ENCODE results near the gene LETM1.

LETM1 gene

DNA sequence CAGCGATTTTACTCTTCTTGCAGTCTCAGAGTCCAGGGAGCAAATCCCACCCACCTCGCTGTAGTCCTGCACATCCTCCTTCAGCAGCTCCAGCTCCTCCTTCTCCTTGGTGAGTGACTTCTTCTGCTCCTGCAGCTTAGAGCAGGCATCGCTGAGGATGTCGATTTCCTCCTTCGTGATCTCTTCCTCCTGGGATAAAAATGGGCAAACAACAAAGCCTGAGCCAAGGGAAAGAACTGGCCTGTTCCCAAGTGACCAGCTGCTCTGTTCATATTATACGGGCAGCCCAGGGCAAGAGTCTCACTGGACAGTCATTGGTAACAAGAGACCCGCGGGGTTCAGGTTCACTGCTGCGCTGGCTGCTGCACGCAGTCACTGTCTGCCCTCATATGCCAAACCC lies 36.7 kb downstream of the LETM1 start:
- no peak for TF ChIP-seq ZNF70 (CRISPR knock-in tag; IDR thresholded peaks at IDR 0.05)
- no peak for ATAC-seq

DNA sequence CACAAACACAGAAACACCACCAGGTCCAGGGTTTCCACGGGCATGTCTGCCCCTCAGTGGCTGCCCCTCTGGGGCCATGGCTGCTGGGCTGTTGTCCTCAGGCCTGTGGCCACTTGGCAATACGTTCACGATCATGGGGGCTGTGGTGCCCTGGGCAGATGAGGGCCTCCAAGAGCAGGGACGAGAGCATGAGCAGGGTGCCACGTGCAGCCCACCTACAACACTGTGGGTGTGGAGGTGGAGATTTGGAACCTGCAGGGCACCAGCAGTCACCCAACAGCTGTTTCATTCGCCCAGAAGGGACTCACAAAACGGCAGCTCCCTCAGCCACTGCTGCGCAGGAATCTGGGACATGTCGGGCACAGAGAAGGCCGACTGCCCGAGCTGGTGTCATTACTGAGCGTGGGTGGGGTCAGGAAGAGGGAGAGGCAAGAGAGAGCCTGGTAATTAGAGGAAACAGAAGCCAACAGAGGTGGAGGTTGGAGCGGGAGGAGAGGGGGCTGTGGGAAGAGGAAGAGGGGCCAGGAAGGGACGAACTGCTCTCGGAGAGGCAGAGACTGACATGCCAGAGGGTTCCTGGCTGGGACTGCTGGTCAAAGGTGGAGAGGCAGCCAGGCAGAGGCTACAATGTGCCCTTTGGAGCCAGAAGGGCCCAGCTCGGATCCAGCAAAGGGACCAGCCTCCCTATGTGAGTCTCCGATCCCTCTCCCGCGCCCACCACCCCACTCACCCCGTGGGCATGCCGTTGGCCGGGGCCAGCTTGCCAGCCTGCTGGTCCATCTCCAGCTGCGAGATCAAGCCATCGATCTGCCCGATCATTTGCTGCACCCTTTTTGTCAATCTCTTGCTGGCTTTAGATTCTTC lies 39.7 kb downstream of the LETM1 start:
- no peak for TF ChIP-seq CSDC2 (CRISPR knock-in tag; IDR thresholded peaks at IDR 0.05)
- TF ChIP-seq ZC3H10 (CRISPR knock-in tag; IDR thresholded peaks at IDR 0.05), result no peak
- no peak for TF ChIP-seq ISL1 (CRISPR knock-in tag; IDR thresholded peaks at IDR 0.05)
- TF ChIP-seq, protein P1, sequence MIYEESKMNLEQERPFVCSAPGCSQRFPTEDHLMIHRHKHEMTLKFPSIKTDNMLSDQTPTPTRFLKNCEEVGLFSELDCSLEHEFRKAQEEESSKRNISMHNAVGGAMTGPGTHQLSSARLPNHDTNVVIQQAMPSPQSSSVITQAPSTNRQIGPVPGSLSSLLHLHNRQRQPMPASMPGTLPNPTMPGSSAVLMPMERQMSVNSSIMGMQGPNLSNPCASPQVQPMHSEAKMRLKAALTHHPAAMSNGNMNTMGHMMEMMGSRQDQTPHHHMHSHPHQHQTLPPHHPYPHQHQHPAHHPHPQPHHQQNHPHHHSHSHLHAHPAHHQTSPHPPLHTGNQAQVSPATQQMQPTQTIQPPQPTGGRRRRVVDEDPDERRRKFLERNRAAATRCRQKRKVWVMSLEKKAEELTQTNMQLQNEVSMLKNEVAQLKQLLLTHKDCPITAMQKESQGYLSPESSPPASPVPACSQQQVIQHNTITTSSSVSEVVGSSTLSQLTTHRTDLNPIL (CRISPR knock-in tag; IDR thresholded peaks at IDR 0.05; ENCODE audit: low read depth), result no peak
- ATAC-seq, result no peak

DNA sequence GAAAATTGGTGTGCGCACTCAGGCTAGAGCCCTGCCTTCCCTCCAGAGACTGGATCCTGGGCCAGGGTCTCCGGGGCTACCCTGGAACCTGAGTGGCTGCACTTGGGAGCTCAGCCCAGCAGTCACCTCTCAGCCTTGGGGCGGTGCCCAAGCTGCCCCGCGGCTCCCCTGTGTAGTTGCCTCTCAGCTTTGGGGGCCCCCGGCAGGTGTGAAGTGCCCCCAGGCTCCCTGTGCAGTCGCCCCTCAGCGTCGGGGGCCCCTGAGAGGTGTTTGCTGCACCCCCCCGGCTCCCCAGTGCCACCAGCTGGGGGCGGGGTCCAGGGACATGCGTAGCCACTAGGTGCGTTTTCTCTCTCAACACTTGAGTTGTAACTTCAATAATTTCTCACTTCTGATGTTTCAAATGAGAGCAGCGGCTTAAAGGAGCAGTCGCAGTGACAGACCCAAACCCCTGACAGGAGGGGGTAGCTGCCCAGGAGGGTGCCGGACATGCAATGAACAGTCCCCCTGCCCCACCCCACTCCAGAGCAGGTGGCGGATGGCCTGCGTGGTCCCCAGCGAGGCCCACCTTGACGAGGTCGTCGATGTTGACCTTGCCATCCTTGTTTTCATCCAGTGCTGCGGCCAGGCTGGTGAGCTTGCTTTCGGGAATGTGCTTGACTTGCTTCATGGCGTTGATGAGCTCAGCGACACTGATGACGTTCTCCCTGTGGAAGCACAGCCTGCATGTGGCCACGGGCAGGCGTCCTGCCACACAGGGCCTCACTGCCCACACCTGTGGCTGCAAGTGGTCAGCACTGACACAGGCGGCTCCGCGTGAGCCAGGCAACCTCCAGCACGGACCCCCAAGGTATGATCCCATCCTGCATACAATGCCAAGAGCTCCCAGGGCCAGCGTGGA lies 40.6 kb downstream of the LETM1 start:
- no peak for ATAC-seq
- TF ChIP-seq, protein P2, sequence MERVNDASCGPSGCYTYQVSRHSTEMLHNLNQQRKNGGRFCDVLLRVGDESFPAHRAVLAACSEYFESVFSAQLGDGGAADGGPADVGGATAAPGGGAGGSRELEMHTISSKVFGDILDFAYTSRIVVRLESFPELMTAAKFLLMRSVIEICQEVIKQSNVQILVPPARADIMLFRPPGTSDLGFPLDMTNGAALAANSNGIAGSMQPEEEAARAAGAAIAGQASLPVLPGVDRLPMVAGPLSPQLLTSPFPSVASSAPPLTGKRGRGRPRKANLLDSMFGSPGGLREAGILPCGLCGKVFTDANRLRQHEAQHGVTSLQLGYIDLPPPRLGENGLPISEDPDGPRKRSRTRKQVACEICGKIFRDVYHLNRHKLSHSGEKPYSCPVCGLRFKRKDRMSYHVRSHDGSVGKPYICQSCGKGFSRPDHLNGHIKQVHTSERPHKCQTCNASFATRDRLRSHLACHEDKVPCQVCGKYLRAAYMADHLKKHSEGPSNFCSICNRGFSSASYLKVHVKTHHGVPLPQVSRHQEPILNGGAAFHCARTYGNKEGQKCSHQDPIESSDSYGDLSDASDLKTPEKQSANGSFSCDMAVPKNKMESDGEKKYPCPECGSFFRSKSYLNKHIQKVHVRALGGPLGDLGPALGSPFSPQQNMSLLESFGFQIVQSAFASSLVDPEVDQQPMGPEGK (CRISPR knock-in tag; IDR thresholded peaks at IDR 0.05; ENCODE audit: borderline replicate concordance), result no peak
- TF ChIP-seq OSR1 (CRISPR knock-in tag; IDR thresholded peaks at IDR 0.05) (no peak), ISL1 (CRISPR knock-in tag; IDR thresholded peaks at IDR 0.05) (no peak)
- TF ChIP-seq, protein P3, sequence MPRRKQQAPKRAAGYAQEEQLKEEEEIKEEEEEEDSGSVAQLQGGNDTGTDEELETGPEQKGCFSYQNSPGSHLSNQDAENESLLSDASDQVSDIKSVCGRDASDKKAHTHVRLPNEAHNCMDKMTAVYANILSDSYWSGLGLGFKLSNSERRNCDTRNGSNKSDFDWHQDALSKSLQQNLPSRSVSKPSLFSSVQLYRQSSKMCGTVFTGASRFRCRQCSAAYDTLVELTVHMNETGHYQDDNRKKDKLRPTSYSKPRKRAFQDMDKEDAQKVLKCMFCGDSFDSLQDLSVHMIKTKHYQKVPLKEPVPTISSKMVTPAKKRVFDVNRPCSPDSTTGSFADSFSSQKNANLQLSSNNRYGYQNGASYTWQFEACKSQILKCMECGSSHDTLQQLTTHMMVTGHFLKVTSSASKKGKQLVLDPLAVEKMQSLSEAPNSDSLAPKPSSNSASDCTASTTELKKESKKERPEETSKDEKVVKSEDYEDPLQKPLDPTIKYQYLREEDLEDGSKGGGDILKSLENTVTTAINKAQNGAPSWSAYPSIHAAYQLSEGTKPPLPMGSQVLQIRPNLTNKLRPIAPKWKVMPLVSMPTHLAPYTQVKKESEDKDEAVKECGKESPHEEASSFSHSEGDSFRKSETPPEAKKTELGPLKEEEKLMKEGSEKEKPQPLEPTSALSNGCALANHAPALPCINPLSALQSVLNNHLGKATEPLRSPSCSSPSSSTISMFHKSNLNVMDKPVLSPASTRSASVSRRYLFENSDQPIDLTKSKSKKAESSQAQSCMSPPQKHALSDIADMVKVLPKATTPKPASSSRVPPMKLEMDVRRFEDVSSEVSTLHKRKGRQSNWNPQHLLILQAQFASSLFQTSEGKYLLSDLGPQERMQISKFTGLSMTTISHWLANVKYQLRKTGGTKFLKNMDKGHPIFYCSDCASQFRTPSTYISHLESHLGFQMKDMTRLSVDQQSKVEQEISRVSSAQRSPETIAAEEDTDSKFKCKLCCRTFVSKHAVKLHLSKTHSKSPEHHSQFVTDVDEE (CRISPR knock-in tag; IDR thresholded peaks at IDR 0.05), result no peak

DNA sequence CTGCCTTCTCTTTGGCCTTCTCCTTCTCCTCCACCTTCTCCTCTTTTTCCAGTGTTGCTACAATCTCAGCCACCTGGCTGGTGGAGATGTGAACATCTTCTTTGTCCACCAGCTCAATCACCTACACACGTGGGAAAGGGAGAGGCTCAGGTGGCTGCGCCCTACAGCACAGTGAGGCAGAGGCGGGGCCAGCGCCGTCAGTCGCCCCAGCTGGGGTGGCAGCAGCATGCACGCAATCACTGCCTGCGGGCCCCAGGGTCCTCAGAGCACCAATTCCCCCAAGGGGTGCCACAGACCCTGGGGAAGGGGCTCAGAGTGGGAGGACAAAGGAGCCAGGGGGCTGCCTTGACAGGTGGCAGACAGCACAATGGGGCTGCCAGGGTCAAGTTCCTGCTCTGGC lies 41.5 kb downstream of the LETM1 start:
- TF ChIP-seq RARB (CRISPR knock-in tag; IDR thresholded peaks at IDR 0.05), result no peak
- TF ChIP-seq ISL1 (CRISPR knock-in tag; IDR thresholded peaks at IDR 0.05), result no peak
- no peak for TF ChIP-seq GLIS3 (CRISPR knock-in tag; IDR thresholded peaks at IDR 0.05)
- no peak for TF ChIP-seq ZNF565 (CRISPR knock-in tag; conservative IDR thresholded peaks at IDR 0.05; ENCODE audit: low read depth)
- no peak for TF ChIP-seq ZFP3 (CRISPR knock-in tag; IDR thresholded peaks at IDR 0.05)
- TF ChIP-seq, protein P4, sequence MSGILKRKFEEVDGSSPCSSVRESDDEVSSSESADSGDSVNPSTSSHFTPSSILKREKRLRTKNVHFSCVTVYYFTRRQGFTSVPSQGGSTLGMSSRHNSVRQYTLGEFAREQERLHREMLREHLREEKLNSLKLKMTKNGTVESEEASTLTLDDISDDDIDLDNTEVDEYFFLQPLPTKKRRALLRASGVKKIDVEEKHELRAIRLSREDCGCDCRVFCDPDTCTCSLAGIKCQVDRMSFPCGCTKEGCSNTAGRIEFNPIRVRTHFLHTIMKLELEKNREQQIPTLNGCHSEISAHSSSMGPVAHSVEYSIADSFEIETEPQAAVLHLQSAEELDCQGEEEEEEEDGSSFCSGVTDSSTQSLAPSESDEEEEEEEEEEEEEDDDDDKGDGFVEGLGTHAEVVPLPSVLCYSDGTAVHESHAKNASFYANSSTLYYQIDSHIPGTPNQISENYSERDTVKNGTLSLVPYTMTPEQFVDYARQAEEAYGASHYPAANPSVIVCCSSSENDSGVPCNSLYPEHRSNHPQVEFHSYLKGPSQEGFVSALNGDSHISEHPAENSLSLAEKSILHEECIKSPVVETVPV (CRISPR knock-in tag; IDR thresholded peaks at IDR 0.05), result no peak
- no peak for TF ChIP-seq OSR1 (CRISPR knock-in tag; IDR thresholded peaks at IDR 0.05)
- no peak for ATAC-seq

DNA sequence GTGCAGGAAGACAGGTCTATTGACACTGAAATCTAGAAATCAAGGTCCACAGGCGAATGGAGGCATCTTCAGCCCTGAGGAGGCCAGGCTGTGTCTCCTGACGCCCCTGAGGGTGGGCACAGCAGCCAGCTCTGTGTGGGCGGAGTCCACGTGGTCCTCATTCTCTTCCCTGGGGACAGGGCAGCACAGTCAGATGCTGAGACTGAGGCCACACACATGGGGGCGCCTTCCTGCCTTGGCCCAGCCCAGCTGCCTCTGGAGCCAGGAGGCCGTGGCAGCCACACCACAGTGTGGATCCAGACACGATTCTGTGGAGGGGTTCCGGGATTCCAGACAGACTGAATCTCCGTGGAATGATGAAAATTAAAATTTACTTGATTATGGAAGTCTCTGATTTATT lies 42.0 kb downstream of the LETM1 start:
- TF ChIP-seq SNAI2 (CRISPR knock-in tag; IDR thresholded peaks at IDR 0.05), result no peak
- ATAC-seq, result no peak

DNA sequence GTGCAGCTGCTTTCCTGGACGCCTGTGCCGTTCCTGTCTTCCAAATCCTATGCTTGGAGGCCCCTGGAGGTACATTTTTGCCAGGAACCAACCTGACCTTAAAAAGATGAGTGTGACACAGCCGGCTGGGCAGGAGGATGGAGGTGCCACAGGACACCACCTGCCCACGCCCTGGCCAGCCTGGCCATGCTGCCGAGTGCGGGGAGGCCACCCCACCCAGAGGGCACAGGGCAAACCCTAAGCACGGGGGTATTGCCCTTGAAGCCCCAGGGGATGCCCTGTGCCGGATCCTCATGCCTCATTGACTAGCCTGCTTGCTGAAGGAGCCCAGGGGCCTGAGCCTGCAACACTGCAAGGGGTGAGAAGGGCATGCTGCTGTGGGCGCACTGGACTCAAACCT lies 42.7 kb downstream of the LETM1 start:
- no peak for ATAC-seq
- TF ChIP-seq, protein P1 (CRISPR knock-in tag; IDR thresholded peaks at IDR 0.05; ENCODE audit: low read depth), result no peak

All from SK-N-SH treated with all-trans-retinoic acid at 6 μM for 48 hours (cell line).